Measurements from ENCODE around the gene SPECC1.
"Not testable (repeated sequence)": the region's sequence is repeated elsewhere in the genome, so short reads cannot be mapped to it uniquely, and the experiment has no call there.

SPECC1 gene

GRCh38 chr17:20315311-20315710 lies 306.2 kb downstream of the SPECC1 start:
- H3K27me3 ChIP-seq (ENCODE audit: control insufficient read depth, insufficient read depth, low read length), result no peaks in the 10 kb centered on the region
- H3K9me3 ChIP-seq (ENCODE audit: control insufficient read depth, low read depth, low read length), result no peaks in the 10 kb centered on the region
- no peaks in the 10 kb centered on the region for H3K4me1 ChIP-seq (ENCODE audit: control insufficient read depth, low read depth, low read length)
- H3K4me3 ChIP-seq (ENCODE audit: low read length), result no peak overlapping the region
- peaks cover 6% of the 10 kb centered on the region for H3K36me3 ChIP-seq (ENCODE audit: control insufficient read depth, low read depth, low read length)
- no peak overlapping the region for H3K9ac ChIP-seq (ENCODE audit: low read length)
- H3K27ac ChIP-seq (ENCODE audit: low read length), result no peak overlapping the region

GRCh38 chr17:20315821-20316220 lies 306.7 kb downstream of the SPECC1 start:
- Histone ChIP-seq H3K27me3 (ENCODE audit: control insufficient read depth, insufficient read depth, low read length) (no peaks in the 10 kb centered on the region), H3K4me3 (ENCODE audit: low read length) (no peak overlapping the region), H3K36me3 (ENCODE audit: control insufficient read depth, low read depth, low read length) (peaks cover 6% of the 10 kb centered on the region), H3K27ac (ENCODE audit: low read length) (no peak overlapping the region), H3K9me3 (ENCODE audit: control insufficient read depth, low read depth, low read length) (no peaks in the 10 kb centered on the region), H3K9ac (ENCODE audit: low read length) (no peak overlapping the region), H3K4me1 (ENCODE audit: control insufficient read depth, low read depth, low read length) (no peaks in the 10 kb centered on the region)

- not testable (repeated sequence) for H3K4me1 ChIP-seq (ENCODE audit: control insufficient read depth, low read depth, low read length); H3K4me3 ChIP-seq (ENCODE audit: low read length); H3K9me3 ChIP-seq (ENCODE audit: control insufficient read depth, low read depth, low read length); H3K9ac ChIP-seq (ENCODE audit: low read length); H3K27me3 ChIP-seq (ENCODE audit: control insufficient read depth, insufficient read depth, low read length); H3K27ac ChIP-seq (ENCODE audit: low read length); H3K36me3 ChIP-seq (ENCODE audit: control insufficient read depth, low read depth, low read length)
Measured at GRCh38 chr17:20320535-20321229, 311.5 kb downstream of the SPECC1 start.

DNA sequence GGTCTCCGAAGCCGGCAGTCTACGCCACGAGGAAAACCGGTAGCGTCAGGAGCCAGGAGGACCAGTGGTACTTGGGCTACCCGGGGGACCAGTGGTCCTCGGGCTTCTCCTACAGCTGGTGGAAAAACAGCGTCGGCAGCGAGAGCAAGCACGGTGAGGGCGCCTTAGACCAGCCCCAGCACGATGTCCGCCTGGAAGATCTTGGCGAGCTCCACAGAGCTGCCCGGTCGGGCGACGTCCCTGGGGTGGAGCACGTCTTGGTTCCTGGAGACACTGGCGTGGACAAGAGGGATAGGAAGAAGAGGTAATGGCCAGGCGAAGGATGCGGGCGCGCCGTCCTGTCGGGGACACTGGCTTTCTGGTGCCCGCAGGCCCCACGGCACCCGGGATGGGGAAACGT lies 312.2 kb downstream of the SPECC1 start:
- H3K36me3 ChIP-seq (ENCODE audit: control insufficient read depth, low read depth, low read length); H3K27me3 ChIP-seq (ENCODE audit: control insufficient read depth, insufficient read depth, low read length); H3K4me3 ChIP-seq (ENCODE audit: low read length); H3K27ac ChIP-seq (ENCODE audit: low read length); H3K4me1 ChIP-seq (ENCODE audit: control insufficient read depth, low read depth, low read length); H3K9me3 ChIP-seq (ENCODE audit: control insufficient read depth, low read depth, low read length); H3K9ac ChIP-seq (ENCODE audit: low read length): not testable (repeated sequence)

GRCh38 chr17:20327739-20328138 lies 318.6 kb downstream of the SPECC1 start:
- H3K36me3 ChIP-seq (ENCODE audit: control insufficient read depth, low read depth, low read length); H3K27me3 ChIP-seq (ENCODE audit: control insufficient read depth, insufficient read depth, low read length); H3K9me3 ChIP-seq (ENCODE audit: control insufficient read depth, low read depth, low read length); H3K4me1 ChIP-seq (ENCODE audit: control insufficient read depth, low read depth, low read length); H3K4me3 ChIP-seq (ENCODE audit: low read length); H3K27ac ChIP-seq (ENCODE audit: low read length); H3K9ac ChIP-seq (ENCODE audit: low read length): not testable (repeated sequence)

DNA sequence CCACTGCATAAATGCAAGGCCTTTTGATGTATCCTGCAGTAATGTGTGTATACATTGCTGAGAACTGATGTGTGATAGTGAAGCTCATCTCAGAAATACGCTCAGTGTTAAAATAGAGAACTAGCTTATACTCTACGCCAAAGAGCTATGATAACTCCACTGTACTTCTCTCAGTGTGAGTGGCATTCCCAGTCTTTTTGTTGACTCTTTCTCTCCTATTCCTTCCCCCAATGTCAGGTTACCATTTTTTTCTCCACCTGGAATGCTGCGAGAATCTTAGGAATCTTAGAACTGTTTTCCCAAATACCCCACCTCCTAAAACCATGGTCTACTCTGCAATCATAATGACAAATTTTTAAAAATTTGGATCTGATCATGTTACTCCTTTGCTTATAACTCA lies 342.2 kb downstream of the SPECC1 start:
- not testable (repeated sequence) for H3K27ac ChIP-seq (ENCODE audit: low read length); H3K9me3 ChIP-seq (ENCODE audit: control insufficient read depth, low read depth, low read length); H3K27me3 ChIP-seq (ENCODE audit: control insufficient read depth, insufficient read depth, low read length); H3K4me1 ChIP-seq (ENCODE audit: control insufficient read depth, low read depth, low read length); H3K36me3 ChIP-seq (ENCODE audit: control insufficient read depth, low read depth, low read length); H3K9ac ChIP-seq (ENCODE audit: low read length); H3K4me3 ChIP-seq (ENCODE audit: low read length)

GRCh38 chr17:20352567-20352966 lies 343.4 kb downstream of the SPECC1 start:
- not testable (repeated sequence) for H3K9ac ChIP-seq (ENCODE audit: low read length); H3K27ac ChIP-seq (ENCODE audit: low read length); H3K4me1 ChIP-seq (ENCODE audit: control insufficient read depth, low read depth, low read length); H3K27me3 ChIP-seq (ENCODE audit: control insufficient read depth, insufficient read depth, low read length); H3K9me3 ChIP-seq (ENCODE audit: control insufficient read depth, low read depth, low read length); H3K4me3 ChIP-seq (ENCODE audit: low read length); H3K36me3 ChIP-seq (ENCODE audit: control insufficient read depth, low read depth, low read length)

DNA sequence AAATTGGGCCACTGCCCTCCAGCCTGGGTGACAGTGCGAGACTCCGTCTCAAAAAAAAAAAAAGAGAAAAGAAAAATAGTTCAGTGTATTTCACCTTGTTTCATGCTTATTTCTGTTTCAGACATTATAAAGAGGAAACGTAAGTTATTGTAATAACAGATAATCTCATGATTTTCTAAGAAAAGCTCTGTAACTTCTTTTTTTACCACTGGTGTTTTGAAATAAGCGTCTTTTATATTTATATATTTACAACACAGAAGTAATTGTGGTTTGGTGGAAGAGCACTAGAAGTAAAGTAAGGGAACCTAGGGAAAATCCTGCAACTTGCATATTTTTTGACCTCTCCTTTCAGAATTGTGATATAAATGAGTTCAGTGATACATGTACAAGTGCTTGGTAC lies 354.7 kb downstream of the SPECC1 start:
- H3K9me3 ChIP-seq (ENCODE audit: control insufficient read depth, low read depth, low read length); H3K4me1 ChIP-seq (ENCODE audit: control insufficient read depth, low read depth, low read length); H3K9ac ChIP-seq (ENCODE audit: low read length); H3K4me3 ChIP-seq (ENCODE audit: low read length); H3K27me3 ChIP-seq (ENCODE audit: control insufficient read depth, insufficient read depth, low read length); H3K27ac ChIP-seq (ENCODE audit: low read length); H3K36me3 ChIP-seq (ENCODE audit: control insufficient read depth, low read depth, low read length): not testable (repeated sequence)

Measured in iPS-18a (cell line).